ENCODE data around the gene ADGRG7.

- no peak for TF ChIP-seq BCL6 (CRISPR knock-in tag; IDR thresholded peaks at IDR 0.05)
- no peak for TF ChIP-seq SIN3A (IDR thresholded peaks at IDR 0.05; ENCODE audit: borderline replicate concordance, low read depth, low read length)
- TF ChIP-seq MXD4 (CRISPR knock-in tag; IDR thresholded peaks at IDR 0.05): no peak
- no peak for TF ChIP-seq GABPA (IDR thresholded peaks at IDR 0.05; ENCODE audit: low read depth, low read length)
- no peak for TF ChIP-seq GABPA (CRISPR knock-in tag; IDR thresholded peaks at IDR 0.05; ENCODE audit: low read depth)
- no peak for TF ChIP-seq CHD2 (IDR thresholded peaks at IDR 0.05; ENCODE audit: low read depth, low read length)
- no peak for TF ChIP-seq CTCF (CRISPR knock-in tag; IDR thresholded peaks at IDR 0.05)
- TF ChIP-seq ZNF432 (CRISPR knock-in tag; IDR thresholded peaks at IDR 0.05; ENCODE audit: borderline replicate concordance): no peak
- TF ChIP-seq HDAC2 (CRISPR knock-in tag; IDR thresholded peaks at IDR 0.05): no peak
- no peak for TF ChIP-seq WIZ (CRISPR knock-in tag; IDR thresholded peaks at IDR 0.05)
- no peak for TF ChIP-seq ZSCAN22 (CRISPR knock-in tag; IDR thresholded peaks at IDR 0.05)
- TF ChIP-seq TEAD2 (CRISPR knock-in tag; IDR thresholded peaks at IDR 0.05): no peak
- TF ChIP-seq CREB3 (CRISPR knock-in tag; IDR thresholded peaks at IDR 0.05): no peak
- TF ChIP-seq ZNF512B (CRISPR knock-in tag; IDR thresholded peaks at IDR 0.05; ENCODE audit: borderline replicate concordance): no peak
Measured at GRCh38 chr3:100706365-100706764, 97.0 kb downstream of the ADGRG7 start.
